ENCODE measurements around the gene MSANTD2. TPM values are rescaled to one million over a fixed set of nuclear protein-coding genes. Genes with fewer than 3 reads are reported as not detected.

The MSANTD2 gene
- polyA plus RNA-seq, 1 donor, result 49.5 TPM

DNA sequence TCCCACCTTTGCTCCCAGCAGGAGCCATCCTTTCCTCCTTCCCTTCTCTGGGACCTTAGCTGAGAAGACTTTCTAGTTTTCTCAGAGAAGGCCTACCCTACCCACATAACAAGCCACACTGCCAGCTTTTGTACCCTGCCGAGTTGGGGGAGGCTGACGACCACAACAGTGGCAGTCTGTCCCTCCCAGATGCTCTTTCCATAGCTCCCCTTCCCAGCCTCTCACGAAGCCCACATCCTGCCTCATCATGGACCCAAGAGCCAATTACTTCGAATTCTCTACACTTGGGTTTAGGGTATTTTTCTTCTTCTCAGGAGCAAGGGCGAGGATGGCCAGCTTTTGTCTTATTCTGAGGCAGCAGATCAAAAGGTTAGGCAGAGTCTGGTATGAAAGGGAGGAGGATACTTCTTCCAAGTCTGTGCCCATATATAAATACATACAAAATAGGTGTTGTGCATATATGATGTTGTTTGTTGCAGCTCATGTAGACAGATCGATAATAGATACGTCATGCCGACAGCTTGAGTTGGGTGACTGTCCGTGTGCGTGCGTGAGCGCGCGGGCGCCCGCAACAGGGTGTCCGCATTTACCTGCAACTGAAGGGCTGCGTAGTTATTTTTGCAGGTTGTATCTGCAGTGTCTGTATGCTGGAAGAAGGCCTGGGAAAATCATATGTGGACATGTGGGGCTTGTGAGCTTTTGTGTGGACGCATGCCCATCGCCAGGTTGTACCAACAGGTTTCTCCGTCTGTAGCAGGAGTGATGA, 61.3 kb downstream of the MSANTD2 start:
- no peak for DNase-seq

DNA sequence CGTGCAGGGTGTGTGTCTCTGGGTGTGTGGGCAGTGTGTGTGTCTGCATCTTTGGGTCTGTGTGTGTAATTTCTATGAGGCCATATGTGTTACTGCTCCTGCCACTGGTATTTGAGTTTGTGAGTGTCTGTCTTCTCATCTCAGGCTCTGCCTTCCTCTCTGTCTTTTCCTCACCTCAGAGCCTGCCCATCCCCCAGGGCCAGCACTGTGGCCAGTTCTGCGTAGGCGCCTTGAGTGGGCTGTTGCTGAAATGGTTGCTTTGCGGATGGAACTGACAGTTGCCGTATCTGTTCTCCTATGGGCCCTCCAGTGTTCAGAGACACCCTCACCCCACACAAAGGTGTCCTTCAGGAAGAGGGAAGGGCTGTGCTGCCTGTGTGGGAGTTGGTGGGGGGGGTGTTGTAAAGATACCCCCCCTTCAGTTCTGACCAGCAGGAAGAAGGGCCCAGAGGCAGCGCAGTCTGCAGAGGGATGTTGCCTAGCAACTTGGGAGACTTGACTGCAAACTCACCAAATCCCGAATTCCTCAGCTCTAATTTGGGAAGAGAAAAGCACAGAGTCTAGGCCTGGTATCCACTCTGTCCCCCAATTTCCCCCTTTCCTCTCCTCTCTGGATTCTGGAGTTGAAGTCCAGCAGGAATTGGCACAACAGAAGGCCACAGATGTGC, 62.4 kb downstream of the MSANTD2 start:
- no peak for DNase-seq

GRCh38 chr11:124736736-124737135, 63.5 kb downstream of the MSANTD2 start:
- DNase-seq, result no peak

GRCh38 chr11:124732230-124732629, 68.0 kb downstream of the MSANTD2 start:
- no peak for DNase-seq

DNA sequence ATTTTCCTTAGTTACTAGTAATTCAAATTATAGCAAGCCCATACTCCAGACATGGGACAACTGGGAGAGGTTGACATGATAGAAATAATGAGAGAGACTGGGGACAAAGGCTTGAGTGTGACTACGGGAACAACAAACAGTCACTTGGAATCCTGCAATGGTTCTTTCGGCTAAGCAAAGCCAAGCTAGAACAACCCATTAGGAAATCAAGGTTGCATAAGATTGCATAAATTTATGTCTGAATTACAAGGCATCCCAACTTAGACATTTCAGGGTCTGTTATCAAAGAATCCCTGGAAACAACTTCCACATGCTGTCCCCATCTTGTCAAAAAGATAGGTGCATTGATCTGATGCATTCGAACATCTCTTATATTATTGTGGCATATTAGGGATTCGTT, 70.6 kb downstream of the MSANTD2 start:
- no peak for DNase-seq

GRCh38 chr11:124728134-124728533, 72.1 kb downstream of the MSANTD2 start:
- no peak for DNase-seq

GRCh38 chr11:124727474-124727873, 72.7 kb downstream of the MSANTD2 start:
- DNase-seq, result no peak

DNA sequence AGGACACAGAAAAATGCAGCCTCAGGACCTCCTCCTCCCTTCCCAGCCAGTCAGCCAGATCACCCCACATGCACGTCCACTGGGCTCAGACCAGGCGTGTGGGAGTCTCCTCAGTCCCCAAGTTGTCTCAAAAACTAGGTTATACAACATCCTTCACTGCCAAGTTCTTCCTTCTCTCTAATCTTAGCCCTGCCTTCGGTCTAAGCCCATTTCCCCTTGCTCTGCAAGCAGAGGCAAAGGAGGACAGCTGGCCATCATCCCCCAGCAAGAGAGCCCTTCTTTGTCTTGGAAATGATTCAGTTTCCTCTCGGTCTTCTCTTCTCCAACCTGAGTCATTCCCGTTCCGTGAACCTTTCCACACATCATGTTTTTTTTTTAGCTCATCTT, 74.5 kb downstream of the MSANTD2 start:
- DNase-seq, result no peak

DNA sequence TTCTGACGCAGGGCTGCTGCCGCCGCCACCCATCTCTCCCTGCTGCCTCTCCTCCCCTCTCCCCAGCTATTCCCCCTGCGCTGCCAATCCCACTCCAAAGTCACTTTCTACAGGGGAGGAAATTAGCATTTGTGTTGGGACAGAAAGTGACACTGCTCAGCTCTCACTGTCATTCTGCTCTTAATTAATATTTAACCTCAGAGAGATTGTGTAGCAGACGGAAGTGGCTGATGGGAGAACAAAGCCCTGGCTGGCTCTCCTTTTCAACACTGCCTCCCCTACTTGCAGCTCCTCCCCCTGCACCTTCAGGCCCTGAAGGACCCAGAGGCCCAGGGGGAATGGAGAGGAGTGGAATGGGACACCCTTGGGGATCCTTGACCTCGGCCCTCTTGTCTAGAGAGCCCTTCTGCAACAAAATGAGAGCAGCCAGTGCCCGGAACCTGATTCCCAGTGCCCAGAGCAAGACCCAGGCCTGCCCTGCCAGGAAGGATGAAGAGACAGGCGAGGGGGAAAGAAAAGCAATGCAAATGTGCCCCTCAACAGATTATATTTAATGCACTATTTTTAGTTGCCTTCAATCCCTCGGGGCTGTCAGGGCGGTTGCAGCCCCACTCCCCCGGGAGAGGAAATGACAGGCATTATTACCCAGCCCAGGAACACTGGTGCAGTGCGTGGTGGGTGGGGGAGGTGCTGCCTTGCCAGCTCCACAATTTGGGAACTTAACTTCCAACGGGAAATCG, 75.1 kb downstream of the MSANTD2 start:
- DNase-seq, result no peak

GRCh38 chr11:124722176-124722575, 78.0 kb downstream of the MSANTD2 start:
- no peak for DNase-seq

- DNase-seq, result no peak
Measured at GRCh38 chr11:124719534-124719933, 80.7 kb downstream of the MSANTD2 start.

GRCh38 chr11:124718801-124719200, 81.4 kb downstream of the MSANTD2 start:
- no peak for DNase-seq

DNA sequence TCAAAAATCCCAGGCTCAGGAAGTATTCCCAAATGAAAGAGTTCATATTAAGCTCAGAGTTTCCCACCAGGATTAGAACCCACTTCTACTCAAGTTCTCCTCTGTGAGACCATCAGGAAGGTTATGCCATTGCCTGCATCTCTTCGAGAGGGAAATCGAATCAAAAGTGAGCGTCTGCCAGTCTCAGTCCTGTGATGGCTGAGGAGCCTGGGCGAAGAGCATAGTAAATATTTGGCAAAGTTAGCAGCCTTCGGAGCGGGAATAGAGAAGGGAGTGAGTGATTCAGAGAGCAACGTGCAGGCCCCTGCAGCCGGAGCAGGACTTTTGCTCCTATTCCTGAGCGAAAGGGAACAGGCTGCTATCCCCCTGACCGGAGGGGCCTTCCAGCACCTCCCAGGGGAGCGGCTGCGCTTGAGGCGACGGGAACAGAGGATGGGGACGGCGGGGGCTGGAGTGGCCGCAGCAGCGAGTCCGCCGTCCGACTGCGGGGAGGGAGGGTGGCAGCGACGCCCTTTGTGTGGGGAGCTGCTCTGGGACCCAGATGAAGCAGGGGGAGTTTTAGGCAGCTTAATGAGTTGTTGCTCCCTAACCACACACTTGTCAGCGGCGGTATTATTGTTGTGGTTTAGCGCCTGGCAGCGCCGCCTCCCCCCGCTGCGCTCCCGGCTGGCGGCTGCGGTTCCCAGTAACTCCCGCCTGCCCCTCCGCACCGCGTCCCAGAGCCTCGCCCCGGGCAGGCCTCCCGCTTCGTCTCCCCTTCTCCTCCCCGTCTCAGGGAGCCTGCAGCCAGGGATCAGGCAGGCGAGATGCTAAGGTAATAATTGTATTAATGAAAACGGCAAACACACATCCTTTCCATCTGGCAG, 82.2 kb downstream of the MSANTD2 start:
- no peak for DNase-seq

DNA sequence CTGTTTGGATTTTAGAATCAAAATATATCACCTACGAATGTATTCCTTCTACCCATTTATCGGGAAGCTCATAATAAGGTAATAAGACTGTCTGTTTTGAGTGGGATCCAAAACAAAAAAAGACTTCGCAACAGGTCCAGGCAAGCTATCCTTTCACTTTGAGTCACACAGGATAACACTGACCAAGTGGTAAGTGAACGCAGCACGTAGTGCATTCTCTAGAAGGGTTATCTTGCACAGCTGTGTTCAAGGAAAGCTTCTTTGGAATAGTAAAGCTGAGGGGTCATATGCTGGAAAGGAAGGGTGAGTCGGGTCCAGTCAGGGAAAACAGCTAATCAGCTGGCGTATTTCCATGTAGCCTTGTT, 82.8 kb downstream of the MSANTD2 start:
- DNase-seq, result no peak

DNA sequence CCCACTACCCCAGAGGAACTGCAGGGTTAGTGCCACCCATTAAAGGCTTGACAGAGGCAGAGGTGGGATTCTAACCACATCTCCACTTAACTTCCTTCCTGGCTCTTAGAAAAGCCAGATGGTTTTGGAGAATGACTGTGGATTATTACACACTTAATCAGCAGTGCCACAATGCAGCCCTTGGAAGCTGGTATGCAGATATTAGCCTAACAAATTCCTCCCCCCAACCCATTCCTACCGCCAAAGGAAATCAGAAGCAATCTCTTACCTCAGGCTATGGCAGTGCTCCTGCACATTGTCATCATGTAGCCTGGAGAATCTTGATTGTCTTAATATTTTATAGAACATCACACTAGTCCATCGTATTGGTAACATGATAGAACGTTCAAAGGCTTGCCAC, 83.6 kb downstream of the MSANTD2 start:
- no peak for DNase-seq

Other genes with a start within 250 kb of the MSANTD2 start
- 0.05 TPM for gene OR8A1, start 230.4 kb downstream of the MSANTD2 start, polyA plus RNA-seq (ENCODE audit: insufficient read length)
- gene PANX3, start 189.0 kb downstream of the MSANTD2 start, polyA plus RNA-seq (ENCODE audit: insufficient read length), result not detected
- 38.8 TPM for gene TBRG1, start 177.5 kb downstream of the MSANTD2 start, polyA plus RNA-seq (ENCODE audit: insufficient read length)
- 31.5 TPM for gene SIAE, start 126.7 kb downstream of the MSANTD2 start, polyA plus RNA-seq (ENCODE audit: insufficient read length)
- 25.3 TPM for gene SPA17, start 126.5 kb downstream of the MSANTD2 start, polyA plus RNA-seq (ENCODE audit: insufficient read length)
- 13.6 TPM for gene NRGN, start 60.5 kb downstream of the MSANTD2 start, polyA plus RNA-seq (ENCODE audit: insufficient read length)
- gene VSIG2, start 48.2 kb downstream of the MSANTD2 start, polyA plus RNA-seq (ENCODE audit: insufficient read length), result 8.5 TPM
- 55.2 TPM for gene ESAM, start 38.1 kb downstream of the MSANTD2 start, polyA plus RNA-seq (ENCODE audit: insufficient read length)
- gene ROBO3, start 65.0 kb upstream of the MSANTD2 start, polyA plus RNA-seq (ENCODE audit: insufficient read length), result 27.8 TPM
- 15.7 TPM for gene ROBO4, start 97.5 kb upstream of the MSANTD2 start, polyA plus RNA-seq (ENCODE audit: insufficient read length)
- gene HEPN1, start 118.8 kb upstream of the MSANTD2 start, polyA plus RNA-seq (ENCODE audit: insufficient read length), result 1.7 TPM
- 2.2 TPM for gene HEPACAM, start 135.6 kb upstream of the MSANTD2 start, polyA plus RNA-seq (ENCODE audit: insufficient read length)
- gene CCDC15, start 153.8 kb upstream of the MSANTD2 start, polyA plus RNA-seq (ENCODE audit: insufficient read length), result 5.6 TPM